Esophagus muscularis mucosa (tissue), 4 donors: Measurements from ENCODE around the gene ATP1A3. TPM values are rescaled to one million over a fixed set of nuclear protein-coding genes. Genes with fewer than 3 reads are reported as not detected.
A peak's percentile ranks its signal among the peaks of the same experiment; 100 is the strongest.
"Not testable (repeated sequence)": the region's sequence is repeated elsewhere in the genome, so short reads cannot be mapped to it uniquely, and the experiment has no call there.

ENCODE experiments used
- DNase-seq: peaks from one replicate; pipeline ENCODE4 v3.0.0-alpha.2; 2017; ENCODE audit errors: extremely low spot score
- H3K27ac ChIP-seq, 4 donors: fragments of 200-600 bp; sonication (generic); replicated peaks in 1 of 4; 1 replicate in 3 of 4; 2 replicates in 1 of 4; pipeline ENCODE4 v1.5.1; 2016 to 2019; ENCODE audit warnings: mild to moderate bottlenecking in 1 of 4
- H3K27me3 ChIP-seq, 4 donors: fragments of 200-600 bp; sonication (generic); one replicate each; pipeline versions ENCODE4 v1.5.1 to v1.6.0; 2016 to 2019
- H3K36me3 ChIP-seq, 4 donors: fragments of 200-600 bp; sonication (generic); one replicate each; pipeline ENCODE4 v1.5.1; 2016 to 2019
- H3K4me1 ChIP-seq, 4 donors: fragments of 200-600 bp; sonication (generic); one replicate each; pipeline ENCODE4 v1.5.1; 2016 to 2019
- H3K4me3 ChIP-seq, 4 donors: fragments of 200-600 bp; sonication (generic); 1 replicate in 2 of 4; 2 replicates in 2 of 4; pipeline ENCODE4 v1.5.1; 2016 to 2019; ENCODE audit warnings: mild to moderate bottlenecking in 4 of 4, moderate library complexity in 1 of 4
- H3K9me3 ChIP-seq, 4 donors: fragments of 200-600 bp; sonication (generic); 1 replicate in 3 of 4; 2 replicates in 1 of 4; pipeline ENCODE4 v1.5.1; 2016 to 2019
- EP300 ChIP-seq: sonication (generic); formaldehyde crosslinking; IDR thresholded peaks from one replicate; pipeline ENCODE4 v1.6.1; 2017; ENCODE audit warnings: antibody characterized with exemption
- POLR2A ChIP-seq: fragments of 450-650 bp; IDR thresholded peaks from one replicate; pipeline ENCODE4 v1.6.1; 2017; ENCODE audit warnings: antibody characterized with exemption, moderate library complexity, mild to moderate bottlenecking, low read depth
- POLR2AphosphoS5 ChIP-seq, 2 donors: sonication (generic); formaldehyde crosslinking; IDR thresholded peaks; one replicate each; pipeline ENCODE4 v1.6.1; 2017; ENCODE audit warnings: antibody characterized with exemption in 2 of 2
- WGBS: methylation state at CpG from one replicate; pipeline ENCODE4 v1.1.5; 2018; 5-methylcytosine and 5-hydroxymethylcytosine counted together
- intact Hi-C: fragments of 100-400 bp; cut with DNase I; formaldehyde crosslinking; loops from one replicate; pipeline ENCODE4 v1.15.1; 2023
- total RNA-seq, 4 donors: library from RNA; depleted of rRNA; stranded (reverse); fragments of >200 nt; gene quantifications; one replicate each; pipeline versions ENCODE4 v1.1.0 to v1.2.1, GENCODE V29; 2016
- TF ChIP-seq, protein P1 (sequence below), 3 experiments: fragments of 200-600 bp in 2 of 3; fragments of 450-650 bp in 1 of 3; sonication (generic) in 2 of 3; IDR thresholded peaks; one replicate each; pipeline ENCODE4 v1.5.1; 2017 to 2019; ENCODE audit warnings: antibody characterized with exemption in 3 of 3, mild to moderate bottlenecking in 2 of 3, moderate library complexity in 1 of 3

The ATP1A3 gene
- total RNA-seq, result 1 to 10 TPM; 2.1 to 4.3 (median 3.5) TPM

DNA sequence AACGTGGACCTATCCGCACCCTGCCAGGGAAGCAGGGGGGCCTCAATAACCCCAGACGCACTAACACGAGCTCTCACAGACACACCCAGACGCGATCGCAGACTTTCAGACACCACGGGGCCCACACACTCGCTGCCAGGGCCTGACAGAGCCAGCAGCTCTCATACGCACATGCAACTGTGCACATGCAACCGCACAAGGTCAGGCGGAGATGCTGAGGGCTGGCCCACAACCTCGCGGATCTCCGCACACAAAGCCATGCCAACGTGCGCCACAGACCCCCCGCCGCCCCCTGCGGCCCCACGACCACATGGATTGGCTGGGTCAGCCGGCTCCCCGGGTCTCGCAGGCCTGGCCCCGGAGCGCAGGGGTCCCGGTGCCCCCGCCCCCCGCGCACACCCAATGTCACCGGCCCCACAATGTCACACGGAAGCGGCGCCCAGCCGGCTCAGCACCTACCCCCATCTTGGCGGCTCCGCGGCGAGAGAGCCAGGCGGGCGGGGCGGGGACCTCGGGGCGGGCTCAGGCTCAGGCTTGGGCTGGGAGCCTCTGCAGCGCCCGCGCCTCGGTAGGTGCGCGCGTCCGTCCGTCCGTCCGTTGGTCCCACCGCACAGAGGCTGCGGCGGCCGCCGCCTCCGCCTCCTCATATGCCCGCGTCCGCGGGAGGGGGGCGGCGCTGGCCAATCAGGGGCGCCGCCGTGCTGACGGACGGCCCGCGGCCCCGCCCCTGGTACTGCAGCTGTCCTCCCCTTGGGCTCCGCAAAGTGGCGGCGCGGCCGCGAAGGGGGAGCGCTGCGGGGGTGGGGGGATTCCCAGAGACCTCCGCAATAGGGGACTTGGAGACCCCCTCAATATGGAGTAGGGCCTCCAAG is at the start of gene ATP1A3:
Gene ATP1A3 (minus strand): TSS at position 619 of the 872 bp plus-strand sequence. CDS start 154 bp downstream, at position 465.
- peak within 1 kb of the TSS; percentile 46 to 61 (median 50) for H3K4me3 ChIP-seq
- H3K27me3 ChIP-seq, result peaks cover 0 to 82% (median 45%) of the 10 kb centered on the region in 4 donors
- no peaks in the 10 kb centered on the region for H3K9me3 ChIP-seq
- H3K4me1 ChIP-seq, result peaks cover 23 to 39% (median 32%) of the 10 kb centered on the region in 4 donors
- intact Hi-C loops, result no loop called here
- WGBS, result 0% methylated on average over 6 of the region's 84 CpGs
- TF ChIP-seq, protein P1, sequence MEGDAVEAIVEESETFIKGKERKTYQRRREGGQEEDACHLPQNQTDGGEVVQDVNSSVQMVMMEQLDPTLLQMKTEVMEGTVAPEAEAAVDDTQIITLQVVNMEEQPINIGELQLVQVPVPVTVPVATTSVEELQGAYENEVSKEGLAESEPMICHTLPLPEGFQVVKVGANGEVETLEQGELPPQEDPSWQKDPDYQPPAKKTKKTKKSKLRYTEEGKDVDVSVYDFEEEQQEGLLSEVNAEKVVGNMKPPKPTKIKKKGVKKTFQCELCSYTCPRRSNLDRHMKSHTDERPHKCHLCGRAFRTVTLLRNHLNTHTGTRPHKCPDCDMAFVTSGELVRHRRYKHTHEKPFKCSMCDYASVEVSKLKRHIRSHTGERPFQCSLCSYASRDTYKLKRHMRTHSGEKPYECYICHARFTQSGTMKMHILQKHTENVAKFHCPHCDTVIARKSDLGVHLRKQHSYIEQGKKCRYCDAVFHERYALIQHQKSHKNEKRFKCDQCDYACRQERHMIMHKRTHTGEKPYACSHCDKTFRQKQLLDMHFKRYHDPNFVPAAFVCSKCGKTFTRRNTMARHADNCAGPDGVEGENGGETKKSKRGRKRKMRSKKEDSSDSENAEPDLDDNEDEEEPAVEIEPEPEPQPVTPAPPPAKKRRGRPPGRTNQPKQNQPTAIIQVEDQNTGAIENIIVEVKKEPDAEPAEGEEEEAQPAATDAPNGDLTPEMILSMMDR (IDR thresholded peaks at IDR 0.05), result no peak
- no peak for TF ChIP-seq POLR2A
- no peak for DNase-seq
- H3K27ac ChIP-seq, result no peak within 1 kb of the TSS
- H3K36me3 ChIP-seq, result no peaks in the 10 kb centered on the region

DNA sequence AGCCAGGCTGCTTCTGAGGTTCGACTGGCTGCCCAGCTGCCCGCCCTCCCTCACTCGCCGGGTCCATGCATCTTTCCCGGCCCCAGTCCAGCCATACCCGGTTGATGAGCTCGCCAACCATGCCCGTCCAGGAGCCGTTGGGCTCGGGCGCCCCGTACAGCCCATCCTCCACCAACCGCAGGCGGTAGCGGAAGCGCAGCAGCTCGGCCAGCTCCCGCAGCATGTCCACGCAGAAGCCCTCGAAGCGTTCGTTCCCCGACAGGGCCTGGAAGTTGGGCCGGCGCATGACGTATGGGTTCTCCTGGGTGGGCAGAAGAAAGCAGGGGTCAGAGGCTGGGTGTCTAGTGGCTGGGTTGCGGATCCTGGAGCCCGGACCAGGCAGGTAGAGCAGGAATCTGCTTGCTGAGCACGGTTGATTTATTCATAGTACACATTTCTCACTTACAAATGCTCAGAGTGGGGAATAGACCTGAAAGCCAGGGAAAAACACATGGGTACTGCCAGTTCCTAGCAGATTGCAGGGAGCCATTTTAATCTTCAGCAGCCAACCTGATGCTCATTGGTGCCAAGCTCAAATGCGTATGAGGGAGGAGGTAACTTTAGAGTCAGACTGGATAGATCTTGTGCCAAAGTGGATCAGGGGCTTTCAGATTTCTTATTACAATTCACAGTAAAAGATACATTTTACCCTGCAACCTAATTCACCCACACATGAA is 48.6 kb upstream of the ATP1A3 start:
- no peaks in the 10 kb centered on the region for H3K9me3 ChIP-seq
- peaks cover 0 to 8% (median 0%) of the 10 kb centered on the region in 4 donors for H3K4me1 ChIP-seq
- no peak overlapping the region for H3K27ac ChIP-seq
- H3K36me3 ChIP-seq, result peaks cover 0 to 85% (median 18%) of the 10 kb centered on the region in 4 donors
- intact Hi-C loops, result no loop called here
- no peak for DNase-seq
- TF ChIP-seq EP300 (no peak), POLR2AphosphoS5 (IDR thresholded peaks at IDR 0.05) (no peak), POLR2A (no peak)
- TF ChIP-seq, protein P1 (IDR thresholded peaks at IDR 0.05), result no peak
- no peaks in the 10 kb centered on the region for H3K27me3 ChIP-seq
- 91% methylated on average over 9 of the region's 30 CpGs for WGBS
- no peak overlapping the region for H3K4me3 ChIP-seq

DNA sequence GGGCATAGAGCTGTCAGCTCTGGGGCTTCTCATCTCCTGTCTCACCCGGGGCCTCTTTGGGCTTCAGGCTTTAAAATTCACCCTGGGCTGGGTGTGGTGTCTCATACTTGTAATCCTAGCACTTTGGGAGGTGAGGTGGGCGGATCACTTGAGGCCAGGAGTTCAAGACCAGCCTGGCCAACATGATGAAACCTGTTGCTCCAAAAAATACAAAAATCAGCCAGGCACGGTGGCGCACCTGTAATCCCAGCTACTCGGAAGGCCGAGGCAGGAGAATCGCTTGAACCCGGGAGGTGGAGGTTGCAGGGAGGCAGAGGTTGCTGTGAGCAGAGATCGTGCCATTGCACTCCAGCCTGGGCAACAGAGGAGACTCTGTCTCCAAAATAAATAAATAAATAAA is 46.5 kb upstream of the ATP1A3 start:
- H3K27ac ChIP-seq, H3K27me3 ChIP-seq, DNase-seq, H3K4me3 ChIP-seq, intact Hi-C loops, H3K4me1 ChIP-seq, H3K9me3 ChIP-seq: not testable (repeated sequence)
- peaks cover 0 to 84% (median 21%) of the 10 kb centered on the region in 4 donors for H3K36me3 ChIP-seq
- 94% methylated on average over 9 of the region's 9 CpGs for WGBS

DNA sequence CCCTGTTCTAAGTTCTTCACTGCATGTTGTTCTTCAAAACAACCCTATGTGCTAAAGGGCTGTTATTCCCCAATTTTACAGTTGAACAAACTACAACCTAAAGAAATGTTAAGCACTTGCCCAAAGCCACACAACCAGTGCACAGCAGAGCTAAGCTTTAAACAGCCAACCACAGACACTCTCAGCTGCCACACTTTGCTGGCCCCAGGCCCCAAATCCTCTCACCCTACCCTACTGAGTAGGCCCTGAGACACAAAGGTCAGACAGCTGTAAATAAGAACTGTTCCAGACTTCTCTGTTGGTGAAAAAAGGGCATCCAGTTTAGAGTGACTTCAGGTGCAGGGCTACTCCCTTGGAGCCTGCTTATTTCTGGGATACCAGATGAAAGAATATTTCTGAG is 46.0 kb upstream of the ATP1A3 start:
- no peak for DNase-seq
- peaks cover 0 to 80% (median 20%) of the 10 kb centered on the region in 4 donors for H3K36me3 ChIP-seq
- intact Hi-C loops, result no loop called here

More for the DNA sequence above, 46.0 kb upstream of the ATP1A3 start:
- Histone ChIP-seq H3K27me3 (no peaks in the 10 kb centered on the region), H3K4me1 (peaks cover 0 to 8% (median under 1%) of the 10 kb centered on the region in 4 donors), H3K9me3 (no peaks in the 10 kb centered on the region), H3K27ac (no peak overlapping the region), H3K4me3 (no peak overlapping the region)
- TF ChIP-seq, protein P1 (IDR thresholded peaks at IDR 0.05), result no peak
- TF ChIP-seq POLR2A (no peak), POLR2AphosphoS5 (IDR thresholded peaks at IDR 0.05) (no peak), EP300 (no peak)
